SU-DHL-6 (cell line): ENCODE measurements around the gene DCC.

Source experiments
- H2AFZ ChIP-seq: fragments of 200-600 bp; sonication (generic); 2 replicates; pipeline ENCODE4 v1.6.1; 2014; ENCODE audit warnings: low read depth, mild to moderate bottlenecking, moderate library complexity, mixed read lengths, antibody characterized with exemption, low read length; ENCODE audit not compliant: severe bottlenecking
- H3F3A ChIP-seq: fragments of 200-600 bp; shearing (Covaris generic); 2 replicates; pipeline ENCODE4 v1.6.0; 2016; ENCODE audit warnings: antibody characterized with exemption, mild to moderate bottlenecking; ENCODE audit not compliant: insufficient read depth
- H3K27ac ChIP-seq: fragments of 200-600 bp; sonication (generic); 2 replicates; pipeline ENCODE4 v1.5.1; 2016; ENCODE audit warnings: low read depth, mild to moderate bottlenecking, low read length, moderate library complexity, mixed read lengths
- H3K27me3 ChIP-seq: fragments of 200-600 bp; sonication (generic), shearing (Covaris generic); 2 replicates; pipeline ENCODE4 v1.6.0; 2014; ENCODE audit warnings: mild to moderate bottlenecking, low read length
- H3K36me3 ChIP-seq: fragments of 200-600 bp; sonication (generic); 2 replicates; pipeline ENCODE4 v1.6.1; 2014; ENCODE audit warnings: mild to moderate bottlenecking, low read length, mixed read lengths
- H3K4me2 ChIP-seq: fragments of 300-600, 200-600 bp; shearing (Covaris generic), sonication (generic); 2 replicates; pipeline ENCODE4 v1.6.0; 2014; ENCODE audit warnings: low read length, low read depth, mild to moderate bottlenecking; ENCODE audit not compliant: poor library complexity, severe bottlenecking
- H3K4me3 ChIP-seq: fragments of 200-600 bp; sonication (generic); 2 replicates; pipeline ENCODE4 v1.5.1; 2014; ENCODE audit warnings: antibody characterized with exemption, low read length, mild to moderate bottlenecking, mixed read lengths; ENCODE audit not compliant: insufficient read depth, poor library complexity, severe bottlenecking
- H3K79me2 ChIP-seq: fragments of 200-600 bp; sonication (generic); 2 replicates; pipeline ENCODE4 v1.6.1; 2014; ENCODE audit warnings: mild to moderate bottlenecking, low read length, moderate library complexity; ENCODE audit not compliant: insufficient read depth
- H3K9ac ChIP-seq: fragments of 200-600 bp; sonication (generic); 2 replicates; pipeline ENCODE4 v1.7.0; 2014; ENCODE audit warnings: mild to moderate bottlenecking, low read length
- H3K9me2 ChIP-seq: fragments of 200-600 bp; sonication (generic); replicated peaks from 2 replicates; pipeline ENCODE4 v1.6.1; 2014; ENCODE audit warnings: low read length; ENCODE audit not compliant: insufficient read depth
- H3K9me3 ChIP-seq: fragments of 200-600 bp; sonication (generic); 2 replicates; pipeline ENCODE4 v1.6.1; 2014; ENCODE audit warnings: low read length, mixed read lengths; ENCODE audit not compliant: insufficient read depth
- H4K20me1 ChIP-seq: fragments of 200-600 bp; sonication (generic); 2 replicates; pipeline ENCODE4 v1.6.1; 2014; ENCODE audit warnings: low read depth, mild to moderate bottlenecking, antibody characterized with exemption, low read length, moderate library complexity, mixed read lengths
- CTCF ChIP-seq: fragments of 200-600 bp; sonication (generic); IDR thresholded peaks from one replicate; pipeline ENCODE4 v1.5.1; 2017; ENCODE audit warnings: antibody characterized with exemption, mild to moderate bottlenecking, low read length, moderate library complexity; ENCODE audit not compliant: insufficient read depth, poor library complexity, severe bottlenecking
- EZH2phosphoT487 ChIP-seq: fragments of 200-600 bp; sonication (generic), shearing (Covaris generic); conservative IDR thresholded peaks from 2 replicates; pipeline ENCODE4 v1.6.1; 2018; ENCODE audit warnings: mild to moderate bottlenecking, antibody characterized with exemption, low read length, moderate library complexity, mixed read lengths

DCC gene

GRCh38 chr18:53375621-53376020 lies 1035.6 kb downstream of the DCC start:
- Histone ChIP-seq H3K9ac (no peak overlapping the region), H4K20me1 (no peaks in the 10 kb centered on the region), H3K27me3 (no peaks in the 10 kb centered on the region), H3F3A (no peaks in the 10 kb centered on the region), H3K4me3 (no peak overlapping the region), H3K4me2 (no peak overlapping the region), H3K9me2 (no peaks in the 10 kb centered on the region), H2AFZ (no peak overlapping the region), H3K9me3 (0 out of 2 replicates have a peak, but pooled peaks cover 3% of the 10 kb centered on the region), H3K36me3 (no peaks in the 10 kb centered on the region), H3K79me2 (no peaks in the 10 kb centered on the region), H3K27ac (no peak overlapping the region)
- no peak for TF ChIP-seq EZH2phosphoT487
- no peak for TF ChIP-seq CTCF

GRCh38 chr18:53380063-53380639 lies 1040.2 kb downstream of the DCC start:
- H2AFZ ChIP-seq, result no peak overlapping the region
- H3K4me3 ChIP-seq, result no peak overlapping the region
- H3K4me2 ChIP-seq, result no peak overlapping the region
- H3F3A ChIP-seq, result no peaks in the 10 kb centered on the region
- H3K9me3 ChIP-seq, result no peaks in the 10 kb centered on the region
- H3K79me2 ChIP-seq, result no peaks in the 10 kb centered on the region
- TF ChIP-seq EZH2phosphoT487, result no peak
- TF ChIP-seq CTCF, result peak; percentile 54
- no peaks in the 10 kb centered on the region for H3K27me3 ChIP-seq
- H3K36me3 ChIP-seq, result no peaks in the 10 kb centered on the region
- no peak overlapping the region for H3K9ac ChIP-seq
- no peaks in the 10 kb centered on the region for H4K20me1 ChIP-seq
- H3K27ac ChIP-seq, result no peak overlapping the region
- H3K9me2 ChIP-seq, result no peaks in the 10 kb centered on the region

- H3K27ac ChIP-seq, result no peak overlapping the region
- H4K20me1 ChIP-seq, result no peaks in the 10 kb centered on the region
- no peaks in the 10 kb centered on the region for H3K9me2 ChIP-seq
- H3K9ac ChIP-seq, result no peak overlapping the region
- H3K9me3 ChIP-seq, result no peaks in the 10 kb centered on the region
- H3F3A ChIP-seq, result no peaks in the 10 kb centered on the region
- H3K4me2 ChIP-seq, result no peak overlapping the region
- H3K27me3 ChIP-seq, result no peaks in the 10 kb centered on the region
- no peaks in the 10 kb centered on the region for H3K79me2 ChIP-seq
- H3K36me3 ChIP-seq, result no peaks in the 10 kb centered on the region
- no peak overlapping the region for H2AFZ ChIP-seq
- TF ChIP-seq CTCF (no peak), EZH2phosphoT487 (no peak)
- H3K4me3 ChIP-seq, result no peak overlapping the region
Observed at GRCh38 chr18:53382870-53383269, 1042.9 kb downstream of the DCC start.
